GM21717 (cell line): ENCODE measurements around the gene RALGAPA2.
A peak's percentile ranks its signal among the peaks of the same experiment; 100 is the strongest.

Experiments
- ATAC-seq: cut with Tn5 transposase; IDR thresholded peaks from one replicate; pipeline ENCODE4 v1.9.1; 2021; ENCODE audit warnings: mild to moderate bottlenecking, moderate library complexity; ENCODE audit not compliant: unreplicated experiment

The RALGAPA2 gene

DNA sequence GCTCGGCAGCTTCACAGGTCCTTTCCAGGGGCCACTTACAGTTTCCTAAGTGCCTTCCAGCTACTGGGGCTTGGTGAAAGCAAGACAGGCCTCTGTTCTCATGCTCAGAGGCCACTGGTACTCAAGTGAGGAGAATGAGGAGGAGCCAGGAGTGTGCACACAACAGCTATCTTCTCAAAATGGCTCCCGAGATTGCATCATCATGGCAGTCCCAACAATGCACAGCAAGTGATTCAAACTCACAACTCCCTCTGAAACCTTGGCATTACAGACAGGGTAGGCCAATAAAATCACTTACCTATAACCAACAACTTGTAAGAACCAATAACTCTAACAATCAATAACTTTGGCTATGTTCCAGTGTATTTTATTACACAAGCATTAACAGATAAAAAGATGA, 77.4 kb downstream of the RALGAPA2 start:
- no peak for ATAC-seq

DNA sequence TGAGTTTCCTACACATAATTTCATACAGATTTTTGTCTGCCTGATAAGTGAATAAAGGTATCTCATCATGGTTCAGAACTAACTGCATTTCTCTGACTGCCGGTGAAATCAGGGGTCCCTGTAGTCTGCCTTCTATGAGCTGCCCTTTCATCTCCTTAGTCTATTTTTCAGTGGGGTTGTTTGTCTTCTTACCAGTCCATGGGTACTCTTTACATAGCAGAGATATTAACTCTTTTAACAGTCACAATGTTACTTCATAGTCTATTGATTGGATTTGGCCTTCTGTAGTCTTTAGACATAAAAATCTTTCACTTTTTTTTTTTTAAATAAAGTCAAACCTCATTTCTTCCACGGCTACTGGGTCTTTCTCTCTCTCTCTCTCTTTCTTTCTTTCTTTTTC, 79.8 kb downstream of the RALGAPA2 start:
- no peak for ATAC-seq

GRCh38 chr20:20630551-20630950, 81.9 kb downstream of the RALGAPA2 start:
- no peak for ATAC-seq

DNA sequence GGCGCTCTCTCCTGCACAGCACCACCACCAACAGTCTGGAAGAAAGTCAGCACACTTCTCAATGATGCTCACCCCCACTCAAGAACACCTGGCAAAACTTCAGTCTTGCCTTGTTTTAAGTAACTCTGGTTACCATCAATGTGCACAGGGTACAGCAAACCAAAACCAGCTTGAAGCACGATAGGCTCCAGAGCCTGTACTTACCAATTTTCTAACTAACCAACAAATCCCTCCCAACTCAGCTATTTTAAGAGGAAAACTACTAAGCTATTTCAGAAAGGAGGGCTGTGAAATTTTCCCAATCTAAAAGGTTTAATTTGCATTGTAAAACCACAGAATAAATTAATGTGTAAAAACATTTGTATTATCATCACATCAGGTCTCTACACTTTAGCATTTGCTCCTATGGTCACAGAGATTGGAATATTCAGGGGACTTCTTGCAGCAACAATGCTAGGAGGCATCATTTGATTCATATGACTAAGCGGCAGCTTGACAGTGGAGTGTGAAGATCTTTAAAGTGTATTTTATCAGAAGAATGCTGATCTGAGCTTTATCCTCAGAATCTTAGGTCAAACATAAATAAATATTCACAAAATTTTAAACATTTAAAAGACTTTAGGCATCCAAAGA, 82.8 kb downstream of the RALGAPA2 start:
- no peak for ATAC-seq

- ATAC-seq, result no peak
Measured at GRCh38 chr20:20628314-20628713, 84.1 kb downstream of the RALGAPA2 start.

DNA sequence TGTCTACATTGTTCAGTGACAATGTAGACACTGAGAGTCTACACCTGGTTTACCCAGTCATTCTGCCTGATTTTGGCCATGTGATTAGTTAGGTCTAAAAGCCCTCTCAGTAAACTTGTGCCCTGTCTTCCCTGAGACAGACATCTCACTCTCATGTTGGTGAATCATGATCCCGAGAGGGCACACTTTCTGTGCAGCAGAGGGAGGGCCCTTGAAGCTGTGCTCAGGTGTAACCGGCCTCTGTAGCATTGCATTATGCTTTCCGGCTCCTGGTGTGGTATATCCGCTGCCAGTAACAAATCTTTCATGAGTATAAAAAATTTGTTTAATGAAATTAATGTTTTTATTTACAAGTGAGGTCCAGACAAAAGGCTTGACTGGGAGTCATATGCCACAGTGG, 85.0 kb downstream of the RALGAPA2 start:
- no peak for ATAC-seq

DNA sequence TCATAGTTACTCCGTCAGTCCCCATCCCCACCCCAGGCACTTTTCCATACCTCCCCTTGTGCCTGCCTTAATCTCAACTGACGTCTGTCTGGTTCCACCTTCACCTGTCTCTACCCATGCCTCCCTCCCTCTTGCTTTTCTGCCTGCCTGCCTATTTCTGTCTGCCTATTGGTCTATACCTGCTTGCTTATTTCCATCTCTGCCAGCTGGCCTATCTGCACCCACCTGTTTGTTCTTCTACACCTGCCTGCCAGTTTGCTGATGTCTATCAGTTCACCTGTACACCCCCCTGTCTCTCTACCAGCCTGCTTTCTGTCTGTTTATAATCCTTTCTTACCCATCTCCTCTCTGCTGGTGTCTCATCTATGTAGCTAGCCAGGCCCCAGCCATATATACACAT, 87.5 kb downstream of the RALGAPA2 start:
- no peak for ATAC-seq

GRCh38 chr20:20621195-20621594, 91.2 kb downstream of the RALGAPA2 start:
- ATAC-seq, result no peak

DNA sequence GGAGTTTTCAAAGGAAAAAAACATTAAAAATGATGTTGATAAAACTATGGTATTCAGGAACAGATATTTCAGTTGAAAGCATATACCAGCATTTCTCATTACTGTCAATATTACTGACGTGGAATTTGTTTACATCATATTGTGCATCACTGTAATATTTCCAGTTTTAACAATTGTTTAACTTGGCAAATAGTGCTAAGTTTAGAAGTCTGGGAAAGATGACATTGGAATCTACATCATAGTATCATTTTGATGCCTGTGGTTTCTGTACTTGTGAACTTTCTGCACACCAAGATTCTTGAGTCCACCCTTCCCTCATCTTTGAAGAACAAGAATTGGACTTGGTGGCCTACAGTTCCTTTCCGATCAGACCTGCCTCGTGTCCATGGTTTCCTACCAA, 98.1 kb downstream of the RALGAPA2 start:
- no peak for ATAC-seq

- no peak for ATAC-seq
Measured at GRCh38 chr20:20612251-20612650, 100.2 kb downstream of the RALGAPA2 start.

DNA sequence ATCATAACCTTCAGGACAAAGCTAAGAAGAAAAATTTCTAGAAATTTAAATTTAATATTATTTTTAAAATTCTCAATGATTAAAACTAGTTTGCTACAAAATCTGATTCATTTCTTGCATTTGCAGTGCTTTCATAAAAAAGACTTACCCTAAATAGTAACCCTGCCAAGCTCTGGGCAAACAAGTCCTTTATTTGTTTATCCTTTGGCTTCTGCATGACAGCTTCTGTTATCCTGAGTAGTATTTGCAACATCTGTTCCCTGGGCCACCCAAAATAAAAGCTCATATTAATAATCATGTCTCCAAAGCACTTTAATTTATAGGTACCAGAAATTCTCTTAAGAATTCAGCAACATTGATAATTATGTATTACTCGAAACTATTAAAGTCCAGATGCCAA, 101.3 kb downstream of the RALGAPA2 start:
- ATAC-seq, result no peak

DNA sequence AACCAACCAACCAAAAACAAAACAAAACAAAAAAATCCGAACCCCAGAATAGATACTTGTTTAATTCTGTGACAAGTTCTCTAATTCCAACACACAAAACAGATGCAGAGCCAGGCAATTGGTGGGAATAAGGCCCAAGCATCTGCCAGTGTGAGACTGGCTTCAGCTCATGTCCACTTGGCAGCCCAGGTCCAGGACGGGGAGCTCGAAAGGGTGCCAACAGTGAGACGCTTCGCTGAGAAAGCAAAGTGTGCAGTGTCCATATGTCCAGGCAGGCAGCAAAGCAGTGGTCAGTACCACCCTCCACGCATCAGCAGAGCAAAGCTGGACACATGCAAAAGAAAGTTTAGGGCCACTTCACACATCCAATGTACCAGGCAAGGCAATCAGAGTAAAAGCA, 102.9 kb downstream of the RALGAPA2 start:
- ATAC-seq, result no peak

GRCh38 chr20:20608641-20609040, 103.8 kb downstream of the RALGAPA2 start:
- ATAC-seq, result no peak

- ATAC-seq, result no peak
Measured at GRCh38 chr20:20608041-20608440, 104.4 kb downstream of the RALGAPA2 start.

- no peak for ATAC-seq
Measured at GRCh38 chr20:20606881-20607280, 105.6 kb downstream of the RALGAPA2 start.

GRCh38 chr20:20606050-20606449, 106.4 kb downstream of the RALGAPA2 start:
- no peak for ATAC-seq

DNA sequence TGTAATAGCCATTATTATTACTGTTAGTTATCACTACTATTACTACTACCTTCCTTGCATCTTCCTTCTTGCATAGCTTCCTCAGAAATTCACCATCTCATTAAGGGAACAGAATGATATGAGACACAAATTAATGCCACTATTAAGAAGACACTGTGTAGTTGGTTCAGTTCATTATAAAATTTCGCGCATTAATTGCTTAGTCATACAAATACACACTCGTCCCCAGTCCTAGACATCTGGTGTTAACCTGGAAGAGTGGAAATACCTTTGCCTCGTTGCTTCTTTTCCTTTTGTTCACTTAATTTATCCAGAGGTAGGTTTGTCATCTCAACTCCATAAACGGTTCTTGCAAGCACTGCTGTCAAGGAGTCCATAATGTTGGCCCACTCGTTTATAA, 107.5 kb downstream of the RALGAPA2 start:
- ATAC-seq, result no peak

- no peak for ATAC-seq
Measured at GRCh38 chr20:20604357-20604756, 108.1 kb downstream of the RALGAPA2 start.

DNA sequence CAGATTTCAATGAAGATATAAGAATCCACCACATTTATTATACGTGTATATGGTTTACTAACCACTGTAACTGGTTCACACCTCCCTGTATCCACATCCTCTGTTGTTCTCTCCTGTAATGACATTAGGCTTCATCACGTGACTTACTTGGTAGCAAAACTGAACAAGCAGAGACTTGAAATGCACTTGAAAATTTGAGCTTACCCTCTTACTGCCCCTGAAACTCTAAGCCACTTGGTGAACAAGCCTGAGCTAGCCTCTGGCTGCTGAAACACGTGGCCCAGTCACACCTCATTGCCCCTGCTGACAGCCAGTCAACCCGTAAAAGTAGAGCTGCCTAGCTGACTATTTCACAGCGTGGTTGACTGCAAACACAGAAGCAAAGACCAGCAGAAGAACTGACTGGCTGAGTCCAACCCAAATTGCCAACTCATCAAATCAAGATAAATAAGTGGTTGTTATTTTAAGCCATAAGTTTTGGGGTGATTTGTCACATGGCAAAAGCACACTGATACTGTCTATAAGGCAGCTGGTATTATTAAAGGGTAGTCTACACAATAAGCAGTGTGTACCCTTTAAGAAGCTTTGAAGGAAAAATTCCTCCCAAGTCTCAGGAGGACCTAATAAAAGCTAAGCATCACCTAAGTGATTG, 109.0 kb downstream of the RALGAPA2 start:
- ATAC-seq, result peak; percentile 98

DNA sequence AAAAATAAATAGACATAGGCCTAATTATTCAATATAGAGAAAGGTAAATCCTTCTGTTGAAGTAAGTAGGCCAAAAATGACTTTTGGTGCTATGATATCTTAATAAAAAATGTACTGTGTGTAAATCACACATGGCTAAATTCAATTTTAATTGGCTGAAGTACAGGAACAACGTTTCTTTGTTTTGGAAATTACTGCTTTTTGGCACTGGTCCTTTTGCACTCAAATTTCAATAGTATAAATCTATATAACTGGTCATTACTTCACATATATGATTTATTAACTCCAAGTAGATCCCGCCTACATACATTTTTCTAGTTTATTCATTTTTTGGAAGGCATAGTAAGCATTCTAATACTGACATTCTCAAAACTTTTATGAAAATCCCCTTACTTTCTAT, 114.5 kb downstream of the RALGAPA2 start:
- no peak for ATAC-seq

DNA sequence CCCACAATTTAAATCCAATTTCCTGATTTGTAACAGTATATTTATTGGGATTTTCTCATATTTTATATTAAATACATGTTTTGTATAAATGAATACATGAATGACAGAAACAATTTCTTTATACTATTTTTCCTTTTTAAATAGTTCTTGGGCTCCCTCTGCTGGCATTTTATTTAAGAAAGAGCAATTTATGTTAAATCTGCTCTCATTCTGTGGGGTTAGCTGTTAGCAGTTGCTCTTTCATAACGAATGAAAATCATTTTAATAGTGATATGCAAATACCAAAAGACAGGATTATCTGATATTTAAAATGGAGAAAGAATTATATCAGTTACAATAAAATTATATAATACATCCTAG, 118.3 kb downstream of the RALGAPA2 start:
- no peak for ATAC-seq

DNA sequence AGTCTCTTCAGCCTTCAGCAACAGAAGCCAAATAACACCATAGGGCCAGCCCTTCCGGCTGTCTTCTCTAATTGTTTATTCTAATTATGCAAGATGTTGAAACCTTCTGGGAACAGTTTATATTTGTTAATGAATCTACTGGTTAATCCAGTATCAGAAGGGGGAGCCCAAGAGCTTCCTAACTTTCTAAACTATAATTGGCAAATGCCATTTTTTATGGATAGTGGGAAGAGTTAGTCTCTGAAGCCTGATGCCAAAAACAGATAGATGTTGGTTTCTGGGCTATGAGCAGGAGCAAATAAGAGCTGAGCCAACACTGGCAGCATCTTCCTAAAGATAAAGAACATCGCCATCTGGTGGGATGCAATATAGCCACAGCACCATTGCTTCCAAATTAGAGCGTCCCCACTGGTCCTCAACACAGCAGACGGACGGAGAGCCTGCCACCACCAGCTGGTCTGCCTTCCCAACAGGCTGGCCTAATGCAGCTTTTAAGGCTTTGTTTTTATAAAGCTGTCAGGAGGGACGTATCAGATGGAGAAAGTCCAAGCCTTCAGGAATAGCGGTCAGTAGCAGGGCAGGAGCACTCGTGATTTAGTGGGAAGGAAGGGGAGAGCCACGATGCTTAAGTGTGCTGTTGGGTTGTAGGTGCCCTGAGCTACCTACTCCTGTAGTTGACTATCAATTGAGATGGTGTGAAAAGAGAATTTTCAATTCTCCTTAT, 118.8 kb downstream of the RALGAPA2 start:
- no peak for ATAC-seq
